Thoracic aorta (tissue), 2 donors: Measurements from ENCODE around the gene ADRA2C. TPM values are rescaled to one million over a fixed set of nuclear protein-coding genes. Genes with fewer than 3 reads are reported as not detected.

ENCODE experiments used
- ATAC-seq: fragments of 150-250 bp; one replicate; pipeline ENCODE4 v1.8.0; 2017; ENCODE audit warnings: low read depth; ENCODE audit not compliant: insufficient number of reproducible peaks, low FRiP score
- DNase-seq: peaks from one replicate; pipeline ENCODE4 v3.0.0-alpha.2; 2020; ENCODE audit warnings: low spot score
- H3K27ac ChIP-seq, 2 donors: fragments of 200-600 bp; sonication (generic); 1 replicate in 1 of 2; 2 replicates in 1 of 2; pipeline ENCODE4 v1.5.1; 2016; ENCODE audit warnings: mild to moderate bottlenecking in 2 of 2, moderate library complexity in 2 of 2
- H3K27me3 ChIP-seq: fragments of 200-600 bp; sonication (generic); replicated peaks from 2 replicates; pipeline ENCODE4 v1.6.0; 2016; ENCODE audit warnings: mild to moderate bottlenecking; ENCODE audit not compliant: insufficient read depth
- H3K36me3 ChIP-seq: fragments of 200-600 bp; sonication (generic); one replicate; pipeline ENCODE4 v1.5.1; 2016
- H3K4me1 ChIP-seq, 2 donors: fragments of 200-600 bp; sonication (generic); 1 replicate in 1 of 2; 2 replicates in 1 of 2; pipeline versions ENCODE4 v1.5.1 to v1.6.0; 2016; ENCODE audit warnings: low read depth in 2 of 2, mild to moderate bottlenecking in 1 of 2; ENCODE audit not compliant: control insufficient read depth in 1 of 2
- H3K4me3 ChIP-seq: fragments of 200-600 bp; sonication (generic); 2 replicates; pipeline ENCODE4 v1.5.1; 2016; ENCODE audit warnings: mild to moderate bottlenecking
- H3K9me3 ChIP-seq: fragments of 200-600 bp; sonication (generic); 2 replicates; pipeline ENCODE4 v1.5.1; 2016
- total RNA-seq, 2 donors: library from RNA; depleted of rRNA; stranded (reverse); fragments of >200 nt; gene quantifications; one replicate each; pipeline versions ENCODE4 v1.1.0 to v1.2.3, GENCODE V29; 2016
- TF ChIP-seq, protein P1 (sequence below): fragments of 200-600 bp; sonication (generic); IDR thresholded peaks from one replicate; pipeline ENCODE4 v1.5.1; 2019; ENCODE audit warnings: antibody characterized with exemption

ADRA2C gene
- total RNA-seq, 2 donors from 2014 or later, result 105 to 232 TPM

DNA sequence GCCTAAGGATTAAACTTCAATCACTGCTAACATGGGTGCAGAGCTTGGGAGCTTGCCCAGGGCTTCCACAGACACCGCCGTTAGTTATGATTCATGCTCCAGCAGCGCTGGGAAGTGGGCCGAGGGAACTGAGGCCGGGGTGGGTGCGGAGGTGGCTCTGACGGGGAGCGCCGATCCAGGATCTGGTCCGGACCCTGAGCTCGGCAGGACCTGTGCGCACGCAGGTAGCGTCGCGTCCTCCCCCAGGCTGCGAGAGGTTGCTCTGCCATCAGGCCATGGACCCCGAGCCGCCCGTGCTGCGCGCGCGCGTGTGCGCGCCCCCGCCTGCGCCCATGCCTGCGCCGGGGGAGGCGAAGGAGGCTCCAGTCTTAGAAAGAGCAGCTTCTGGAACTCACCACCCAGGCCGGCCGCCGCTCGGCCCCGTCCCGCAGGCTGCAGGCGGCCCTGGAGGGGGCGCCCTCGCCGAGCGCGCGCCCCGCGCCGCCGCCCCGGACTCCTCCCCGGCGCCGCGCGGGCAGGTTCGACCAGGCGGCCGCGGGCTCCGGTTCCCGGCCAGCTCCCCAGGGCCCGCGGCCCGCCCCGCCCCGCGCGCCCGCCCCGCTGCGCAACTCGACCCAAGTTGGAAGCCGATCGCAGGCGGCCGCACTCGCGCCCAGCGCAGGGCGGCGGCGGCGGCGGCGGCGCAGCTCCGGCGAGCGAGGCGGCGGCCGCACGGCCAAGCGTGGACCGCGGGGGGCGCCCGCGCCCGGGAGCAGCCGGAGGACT is 732 bp upstream of the ADRA2C start:
- no peaks in the 10 kb centered on the region for H3K36me3 ChIP-seq
- H3K27me3 ChIP-seq, result no peaks in the 10 kb centered on the region
- H3K4me1 ChIP-seq, result peaks cover 19 to 69% of the 10 kb centered on the region in 2 donors
- no peaks in the 10 kb centered on the region for H3K9me3 ChIP-seq
- DNase-seq (peak; percentile 62), ATAC-seq (peak; percentile 67)
- H3K4me3 ChIP-seq, result peak overlapping the region; percentile 77
- H3K27ac ChIP-seq, result peak overlapping the region; percentile 94 to 95
- TF ChIP-seq, protein P1, sequence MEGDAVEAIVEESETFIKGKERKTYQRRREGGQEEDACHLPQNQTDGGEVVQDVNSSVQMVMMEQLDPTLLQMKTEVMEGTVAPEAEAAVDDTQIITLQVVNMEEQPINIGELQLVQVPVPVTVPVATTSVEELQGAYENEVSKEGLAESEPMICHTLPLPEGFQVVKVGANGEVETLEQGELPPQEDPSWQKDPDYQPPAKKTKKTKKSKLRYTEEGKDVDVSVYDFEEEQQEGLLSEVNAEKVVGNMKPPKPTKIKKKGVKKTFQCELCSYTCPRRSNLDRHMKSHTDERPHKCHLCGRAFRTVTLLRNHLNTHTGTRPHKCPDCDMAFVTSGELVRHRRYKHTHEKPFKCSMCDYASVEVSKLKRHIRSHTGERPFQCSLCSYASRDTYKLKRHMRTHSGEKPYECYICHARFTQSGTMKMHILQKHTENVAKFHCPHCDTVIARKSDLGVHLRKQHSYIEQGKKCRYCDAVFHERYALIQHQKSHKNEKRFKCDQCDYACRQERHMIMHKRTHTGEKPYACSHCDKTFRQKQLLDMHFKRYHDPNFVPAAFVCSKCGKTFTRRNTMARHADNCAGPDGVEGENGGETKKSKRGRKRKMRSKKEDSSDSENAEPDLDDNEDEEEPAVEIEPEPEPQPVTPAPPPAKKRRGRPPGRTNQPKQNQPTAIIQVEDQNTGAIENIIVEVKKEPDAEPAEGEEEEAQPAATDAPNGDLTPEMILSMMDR, result no peak

DNA sequence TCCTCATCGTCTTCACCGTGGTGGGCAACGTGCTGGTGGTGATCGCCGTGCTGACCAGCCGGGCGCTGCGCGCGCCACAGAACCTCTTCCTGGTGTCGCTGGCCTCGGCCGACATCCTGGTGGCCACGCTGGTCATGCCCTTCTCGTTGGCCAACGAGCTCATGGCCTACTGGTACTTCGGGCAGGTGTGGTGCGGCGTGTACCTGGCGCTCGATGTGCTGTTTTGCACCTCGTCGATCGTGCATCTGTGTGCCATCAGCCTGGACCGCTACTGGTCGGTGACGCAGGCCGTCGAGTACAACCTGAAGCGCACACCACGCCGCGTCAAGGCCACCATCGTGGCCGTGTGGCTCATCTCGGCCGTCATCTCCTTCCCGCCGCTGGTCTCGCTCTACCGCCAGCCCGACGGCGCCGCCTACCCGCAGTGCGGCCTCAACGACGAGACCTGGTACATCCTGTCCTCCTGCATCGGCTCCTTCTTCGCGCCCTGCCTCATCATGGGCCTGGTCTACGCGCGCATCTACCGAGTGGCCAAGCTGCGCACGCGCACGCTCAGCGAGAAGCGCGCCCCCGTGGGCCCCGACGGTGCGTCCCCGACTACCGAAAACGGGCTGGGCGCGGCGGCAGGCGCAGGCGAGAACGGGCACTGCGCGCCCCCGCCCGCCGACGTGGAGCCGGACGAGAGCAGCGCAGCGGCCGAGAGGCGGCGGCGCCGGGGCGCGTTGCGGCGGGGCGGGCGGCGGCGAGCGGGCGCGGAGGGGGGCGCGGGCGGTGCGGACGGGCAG is 792 bp downstream of the ADRA2C start:
- H3K9me3 ChIP-seq, result no peaks in the 10 kb centered on the region
- TF ChIP-seq, protein P1, result no peak
- peak overlapping the region; percentile 77 to 84 for H3K27ac ChIP-seq
- no peak for DNase-seq
- H3K36me3 ChIP-seq, result no peaks in the 10 kb centered on the region
- ATAC-seq, result no peak
- peak overlapping the region; percentile 72 for H3K4me3 ChIP-seq
- H3K27me3 ChIP-seq, result no peaks in the 10 kb centered on the region
- H3K4me1 ChIP-seq, result peaks cover 19 to 74% of the 10 kb centered on the region in 2 donors

DNA sequence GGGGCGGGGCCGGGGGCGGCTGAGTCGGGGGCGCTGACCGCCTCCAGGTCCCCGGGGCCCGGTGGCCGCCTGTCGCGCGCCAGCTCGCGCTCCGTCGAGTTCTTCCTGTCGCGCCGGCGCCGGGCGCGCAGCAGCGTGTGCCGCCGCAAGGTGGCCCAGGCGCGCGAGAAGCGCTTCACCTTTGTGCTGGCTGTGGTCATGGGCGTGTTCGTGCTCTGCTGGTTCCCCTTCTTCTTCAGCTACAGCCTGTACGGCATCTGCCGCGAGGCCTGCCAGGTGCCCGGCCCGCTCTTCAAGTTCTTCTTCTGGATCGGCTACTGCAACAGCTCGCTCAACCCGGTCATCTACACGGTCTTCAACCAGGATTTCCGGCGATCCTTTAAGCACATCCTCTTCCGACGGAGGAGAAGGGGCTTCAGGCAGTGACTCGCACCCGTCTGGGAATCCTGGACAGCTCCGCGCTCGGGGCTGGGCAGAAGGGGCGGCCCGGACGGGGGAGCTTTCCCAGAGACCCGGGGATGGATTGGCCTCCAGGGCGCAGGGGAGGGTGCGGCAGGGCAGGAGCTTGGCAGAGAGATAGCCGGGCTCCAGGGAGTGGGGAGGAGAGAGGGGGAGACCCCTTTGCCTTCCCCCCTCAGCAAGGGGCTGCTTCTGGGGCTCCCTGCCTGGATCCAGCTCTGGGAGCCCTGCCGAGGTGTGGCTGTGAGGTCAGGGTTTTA is 1.5 kb downstream of the ADRA2C start:
- ATAC-seq, result no peak
- TF ChIP-seq, protein P1, result no peak
- Histone ChIP-seq H3K4me1 (peaks cover 25 to 77% of the 10 kb centered on the region in 2 donors), H3K36me3 (no peaks in the 10 kb centered on the region), H3K9me3 (no peaks in the 10 kb centered on the region), H3K27ac (peak overlapping the region; percentile 62 to 67), H3K27me3 (no peaks in the 10 kb centered on the region), H3K4me3 (peak overlapping the region; percentile 72)
- no peak for DNase-seq

DNA sequence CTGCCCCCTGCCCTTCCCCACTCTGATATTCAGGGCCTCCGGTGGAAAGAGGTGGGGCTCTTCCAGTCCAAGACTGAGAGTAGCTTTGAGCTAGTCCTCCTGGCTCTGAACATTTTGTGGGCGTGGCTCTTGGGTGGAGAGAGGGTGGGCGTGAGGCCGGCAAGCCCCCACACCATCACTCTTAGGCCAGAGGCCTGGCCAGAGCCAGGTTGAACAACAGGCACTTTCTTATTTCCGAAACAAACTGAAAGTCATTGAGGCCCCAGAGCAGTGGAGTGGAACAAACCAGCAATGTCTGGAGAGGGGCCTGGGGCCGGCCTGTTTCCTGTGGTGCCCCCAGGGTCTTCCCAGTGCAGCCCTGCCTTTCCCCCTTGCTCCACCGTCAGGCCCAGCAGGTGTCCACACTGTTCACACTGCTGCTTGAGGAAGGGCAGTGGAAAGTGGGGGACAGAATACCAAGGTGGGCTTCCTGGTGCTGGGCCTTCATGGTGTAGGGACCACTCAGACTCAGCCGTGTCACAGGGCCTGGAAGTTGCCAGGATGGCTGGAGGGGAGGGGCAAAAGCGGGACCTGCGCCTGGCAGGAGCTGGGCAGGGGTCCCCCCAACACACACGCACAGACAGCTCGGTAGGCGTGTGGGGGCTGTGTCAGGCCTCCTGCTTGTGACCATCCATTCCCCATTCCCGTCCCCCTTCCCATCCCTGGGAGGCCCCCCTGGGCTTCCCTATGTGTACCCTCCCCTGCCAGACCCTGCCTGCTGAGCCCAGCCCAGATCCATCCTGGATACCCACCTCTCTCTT is 2.9 kb downstream of the ADRA2C start:
- TF ChIP-seq, protein P1, result no peak
- no peak for DNase-seq
- peak overlapping the region; percentile 72 for H3K4me3 ChIP-seq

More for the DNA sequence above, 2.9 kb downstream of the ADRA2C start:
- no peaks in the 10 kb centered on the region for H3K9me3 ChIP-seq
- no peaks in the 10 kb centered on the region for H3K36me3 ChIP-seq
- H3K27ac ChIP-seq, result peak overlapping the region; percentile 62 to 67
- peaks cover 19 to 71% of the 10 kb centered on the region in 2 donors for H3K4me1 ChIP-seq
- H3K27me3 ChIP-seq, result no peaks in the 10 kb centered on the region
- no peak for ATAC-seq
